NB4 (cell line): ENCODE measurements around the gene KLK6.

Experiments used
- CTCF ChIP-seq: IDR thresholded peaks from one replicate; pipeline ENCODE4 v1.5.1; 2012; ENCODE audit warnings: low read depth, low read length
- MAX ChIP-seq: IDR thresholded peaks from 2 replicates; pipeline ENCODE4 v1.6.1; 2011; ENCODE audit warnings: low read depth, low read length
- POLR2A ChIP-seq: IDR thresholded peaks from 2 replicates; pipeline ENCODE4 v1.6.1; 2011; ENCODE audit warnings: mild to moderate bottlenecking; ENCODE audit not compliant: insufficient read length; ENCODE audit errors: extremely low read depth

- TF ChIP-seq CTCF (no peak), POLR2A (no peak), MAX (no peak)
These were observed 37.2 kb downstream of the KLK6 start for GRCh38 chr19:50932018-50932689.
